BE2C (cell line): ENCODE data around the gene DENND1A.

Experiments used
- DNase-seq: peaks from one replicate; pipeline ENCODE4 v3.0.0-alpha.2; 2020
- H3K27me3 ChIP-seq: fragments of 250-450 bp; sonication (Bioruptor Pico); 2 replicates; pipeline ENCODE4 v1.5.1; 2020; ENCODE audit warnings: mild to moderate bottlenecking
- H3K36me3 ChIP-seq: fragments of 250-450 bp; sonication (Bioruptor Pico); 2 replicates; pipeline ENCODE4 v1.5.1; 2020; ENCODE audit warnings: mild to moderate bottlenecking
- H3K4me1 ChIP-seq: fragments of 250-450 bp; sonication (Bioruptor Pico); 2 replicates; pipeline ENCODE4 v1.5.1; 2020
- H3K4me3 ChIP-seq: 2 replicates; pipeline ENCODE4 v1.5.1; 2011; ENCODE audit warnings: low read depth, low read length
- H3K9me3 ChIP-seq: fragments of 250-450 bp; sonication (Bioruptor Pico); 2 replicates; pipeline ENCODE4 v1.5.1; 2020
- TF ChIP-seq, protein P1 (sequence below): IDR thresholded peaks from 2 replicates; pipeline ENCODE4 v1.5.1; 2012; ENCODE audit warnings: mild to moderate bottlenecking, low read depth, low read length

DENND1A gene

GRCh38 chr9:123339666-123340510 lies 590.0 kb downstream of the DENND1A start:
- DNase-seq = no peak
- no peaks in the 10 kb centered on the region for H3K9me3 ChIP-seq
- no peaks in the 10 kb centered on the region for H3K36me3 ChIP-seq
- no peaks in the 10 kb centered on the region for H3K27me3 ChIP-seq
- H3K4me1 ChIP-seq = no peaks in the 10 kb centered on the region; the same call in none of the 2 replicates
- TF ChIP-seq, protein P1, sequence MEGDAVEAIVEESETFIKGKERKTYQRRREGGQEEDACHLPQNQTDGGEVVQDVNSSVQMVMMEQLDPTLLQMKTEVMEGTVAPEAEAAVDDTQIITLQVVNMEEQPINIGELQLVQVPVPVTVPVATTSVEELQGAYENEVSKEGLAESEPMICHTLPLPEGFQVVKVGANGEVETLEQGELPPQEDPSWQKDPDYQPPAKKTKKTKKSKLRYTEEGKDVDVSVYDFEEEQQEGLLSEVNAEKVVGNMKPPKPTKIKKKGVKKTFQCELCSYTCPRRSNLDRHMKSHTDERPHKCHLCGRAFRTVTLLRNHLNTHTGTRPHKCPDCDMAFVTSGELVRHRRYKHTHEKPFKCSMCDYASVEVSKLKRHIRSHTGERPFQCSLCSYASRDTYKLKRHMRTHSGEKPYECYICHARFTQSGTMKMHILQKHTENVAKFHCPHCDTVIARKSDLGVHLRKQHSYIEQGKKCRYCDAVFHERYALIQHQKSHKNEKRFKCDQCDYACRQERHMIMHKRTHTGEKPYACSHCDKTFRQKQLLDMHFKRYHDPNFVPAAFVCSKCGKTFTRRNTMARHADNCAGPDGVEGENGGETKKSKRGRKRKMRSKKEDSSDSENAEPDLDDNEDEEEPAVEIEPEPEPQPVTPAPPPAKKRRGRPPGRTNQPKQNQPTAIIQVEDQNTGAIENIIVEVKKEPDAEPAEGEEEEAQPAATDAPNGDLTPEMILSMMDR = no peak
- H3K4me3 ChIP-seq = no peak overlapping the region

DNA sequence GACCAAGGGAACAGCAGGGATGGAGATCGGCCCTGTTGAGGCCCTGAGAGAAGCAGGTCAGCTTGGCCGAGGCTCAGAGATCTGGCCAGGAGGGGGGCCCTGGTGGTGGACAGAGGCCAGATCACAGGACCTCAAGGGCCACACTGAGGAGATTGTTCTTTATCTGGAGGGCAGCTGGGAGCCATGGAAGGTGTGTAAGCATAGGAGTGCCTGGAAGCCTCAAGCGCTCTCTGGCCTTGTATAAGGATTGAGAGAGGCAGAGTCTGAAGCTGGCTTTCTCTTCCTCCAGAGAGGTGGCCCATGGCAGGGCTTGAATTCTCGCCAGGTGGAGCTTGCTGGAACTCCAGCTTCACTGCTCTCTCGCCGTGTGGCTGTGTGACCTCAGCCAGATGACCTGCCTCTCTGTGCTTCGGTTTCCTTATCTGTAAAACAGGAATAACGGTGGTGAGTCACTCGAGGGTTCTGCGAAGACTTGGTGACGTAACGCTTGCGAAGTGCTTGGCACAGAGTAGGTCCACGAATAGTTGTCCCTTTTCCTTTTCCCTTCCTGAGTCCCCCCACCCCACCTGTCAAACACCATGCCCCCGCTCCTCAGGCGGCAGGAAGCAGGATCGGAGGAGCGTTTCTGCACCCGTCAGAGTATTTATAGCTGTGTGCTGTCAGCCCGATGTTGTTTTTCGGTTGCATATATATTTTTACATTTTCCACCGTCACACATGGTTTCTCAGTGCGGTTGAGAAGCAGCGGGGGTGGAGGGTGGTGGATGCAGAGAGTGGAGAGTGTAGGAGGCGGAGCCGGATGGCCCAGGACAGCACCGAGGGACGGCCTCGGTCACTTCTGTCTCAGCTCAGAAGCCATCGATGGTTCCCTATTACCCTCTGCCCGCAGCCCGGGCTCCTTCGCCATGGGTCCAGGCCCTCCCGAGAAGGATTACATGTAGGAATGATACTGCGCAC lies 590.9 kb downstream of the DENND1A start:
- DNase-seq = no peak
- TF ChIP-seq, protein P1 = no peak
- H3K4me3 ChIP-seq = no peak overlapping the region
- no peaks in the 10 kb centered on the region; the same call in none of the 2 replicates for H3K4me1 ChIP-seq
- no peaks in the 10 kb centered on the region for H3K27me3 ChIP-seq
- H3K36me3 ChIP-seq = no peaks in the 10 kb centered on the region
- H3K9me3 ChIP-seq = no peaks in the 10 kb centered on the region

DNA sequence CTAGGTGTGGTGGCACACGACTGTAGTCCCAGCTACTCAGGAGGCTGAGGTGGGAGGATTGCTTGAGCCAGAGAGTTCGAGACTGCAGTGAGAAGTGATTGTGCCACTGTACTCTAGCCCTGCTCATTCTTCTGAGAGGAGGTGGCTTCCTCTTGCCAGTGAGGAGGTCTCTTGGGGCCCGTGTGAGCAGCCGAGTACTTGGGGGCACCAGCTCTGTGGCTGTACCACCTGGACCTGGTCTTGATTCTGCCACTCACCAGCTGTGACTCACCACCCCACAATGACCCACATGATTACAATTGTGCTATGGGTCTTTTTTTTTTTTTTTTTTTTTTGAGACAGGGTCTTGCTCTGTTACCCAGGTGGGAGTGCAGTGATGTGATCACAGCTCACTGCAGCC lies 592.0 kb downstream of the DENND1A start:
- Histone ChIP-seq H3K4me3 (no peak overlapping the region), H3K9me3 (no peaks in the 10 kb centered on the region), H3K27me3 (no peaks in the 10 kb centered on the region), H3K4me1 (no peaks in the 10 kb centered on the region; the same call in none of the 2 replicates), H3K36me3 (no peaks in the 10 kb centered on the region)
- no peak for DNase-seq
- TF ChIP-seq, protein P1 = no peak

- Histone ChIP-seq H3K36me3 (no peaks in the 10 kb centered on the region), H3K27me3 (no peaks in the 10 kb centered on the region), H3K4me3 (no peak overlapping the region), H3K4me1 (no peaks in the 10 kb centered on the region; the same call in 1 of the 2 replicates), H3K9me3 (no peaks in the 10 kb centered on the region)
- no peak for DNase-seq
- TF ChIP-seq, protein P1 = no peak
Observed at GRCh38 chr9:123336959-123337358, 593.0 kb downstream of the DENND1A start.

GRCh38 chr9:123336449-123336848 lies 593.5 kb downstream of the DENND1A start:
- H3K27me3 ChIP-seq = no peaks in the 10 kb centered on the region
- DNase-seq = no peak
- no peaks in the 10 kb centered on the region; the same call in 1 of the 2 replicates for H3K4me1 ChIP-seq
- H3K9me3 ChIP-seq = no peaks in the 10 kb centered on the region
- TF ChIP-seq, protein P1 = no peak
- H3K36me3 ChIP-seq = no peaks in the 10 kb centered on the region
- H3K4me3 ChIP-seq = no peak overlapping the region
